ENCODE measurements around the gene TBC1D12. TPM values are rescaled to one million over a fixed set of nuclear protein-coding genes. Genes with fewer than 3 reads are reported as not detected.

The TBC1D12 gene
- total RNA-seq, 4 donors from 2014 or later: 7.2 to 37.5 (median 13.6) TPM

GRCh38 chr10:94405406-94405805, 3.1 kb downstream of the TBC1D12 start:
- TF ChIP-seq CTCF (IDR thresholded peaks at IDR 0.05): no peak
- no peak for TF ChIP-seq POLR2A (IDR thresholded peaks at IDR 0.05)
- no peaks in the 10 kb centered on the region for H3K9me3 ChIP-seq
- H3K27me3 ChIP-seq: no peaks in the 10 kb centered on the region
- peaks cover 0 to 3% of the 10 kb centered on the region in 2 donors for H3K4me1 ChIP-seq
- no peak overlapping the region for H3K4me3 ChIP-seq
- H3K36me3 ChIP-seq: no peaks in the 10 kb centered on the region
- no peak overlapping the region for H3K27ac ChIP-seq
- intact Hi-C loops (cut with DNase I; ENCODE audit: low total_unique reads): no loop called here
- no peak for DNase-seq

- Histone ChIP-seq H3K4me1 (peaks cover 0 to 3% of the 10 kb centered on the region in 2 donors), H3K27ac (no peak overlapping the region), H3K27me3 (no peaks in the 10 kb centered on the region), H3K36me3 (no peaks in the 10 kb centered on the region), H3K9me3 (no peaks in the 10 kb centered on the region), H3K4me3 (no peak overlapping the region)
- intact Hi-C loops (cut with DNase I; ENCODE audit: low total_unique reads): no loop called here
- no peak for DNase-seq
- TF ChIP-seq CTCF (IDR thresholded peaks at IDR 0.05) (no peak), POLR2A (IDR thresholded peaks at IDR 0.05) (no peak)
Observed at GRCh38 chr10:94407668-94408067, 5.3 kb downstream of the TBC1D12 start.

- intact Hi-C loops (cut with DNase I; ENCODE audit: low total_unique reads): no loop called here
- no peak for DNase-seq
- H3K27ac ChIP-seq: no peak overlapping the region
- H3K4me1 ChIP-seq: peaks cover 0 to 3% of the 10 kb centered on the region in 2 donors
- H3K27me3 ChIP-seq: no peaks in the 10 kb centered on the region
- no peak overlapping the region for H3K4me3 ChIP-seq
- H3K36me3 ChIP-seq: no peaks in the 10 kb centered on the region
- H3K9me3 ChIP-seq: no peaks in the 10 kb centered on the region
- TF ChIP-seq POLR2A (IDR thresholded peaks at IDR 0.05): no peak
- no peak for TF ChIP-seq CTCF (IDR thresholded peaks at IDR 0.05)
Observed at GRCh38 chr10:94409021-94409657, 6.8 kb downstream of the TBC1D12 start.

GRCh38 chr10:94411304-94411703, 9.0 kb downstream of the TBC1D12 start:
- H3K4me1 ChIP-seq: no peaks in the 10 kb centered on the region
- intact Hi-C loops (cut with DNase I; ENCODE audit: low total_unique reads): no loop called here
- no peak overlapping the region for H3K27ac ChIP-seq
- no peak overlapping the region for H3K4me3 ChIP-seq
- no peak for DNase-seq
- no peaks in the 10 kb centered on the region for H3K27me3 ChIP-seq
- no peaks in the 10 kb centered on the region for H3K9me3 ChIP-seq
- no peaks in the 10 kb centered on the region for H3K36me3 ChIP-seq
- TF ChIP-seq POLR2A (IDR thresholded peaks at IDR 0.05) (no peak), CTCF (IDR thresholded peaks at IDR 0.05) (no peak)

GRCh38 chr10:94412449-94412848, 10.1 kb downstream of the TBC1D12 start:
- intact Hi-C loops (cut with DNase I; ENCODE audit: low total_unique reads): no loop called here

More at GRCh38 chr10:94412449-94412848, 10.1 kb downstream of the TBC1D12 start:
- Histone ChIP-seq H3K27me3 (no peaks in the 10 kb centered on the region), H3K36me3 (no peaks in the 10 kb centered on the region), H3K4me3 (no peak overlapping the region), H3K4me1 (no peaks in the 10 kb centered on the region), H3K27ac (no peak overlapping the region), H3K9me3 (no peaks in the 10 kb centered on the region)
- TF ChIP-seq CTCF (IDR thresholded peaks at IDR 0.05) (no peak), POLR2A (IDR thresholded peaks at IDR 0.05) (no peak)
- no peak for DNase-seq

All from uterus (tissue), 4 donors.